Measurements from ENCODE around the gene FLOT1. TPM values are rescaled to one million over a fixed set of nuclear protein-coding genes. Genes with fewer than 3 reads are reported as not detected.

Gene FLOT1
- total RNA-seq, 1 donor from 2014 or later = 80.3 TPM

DNA sequence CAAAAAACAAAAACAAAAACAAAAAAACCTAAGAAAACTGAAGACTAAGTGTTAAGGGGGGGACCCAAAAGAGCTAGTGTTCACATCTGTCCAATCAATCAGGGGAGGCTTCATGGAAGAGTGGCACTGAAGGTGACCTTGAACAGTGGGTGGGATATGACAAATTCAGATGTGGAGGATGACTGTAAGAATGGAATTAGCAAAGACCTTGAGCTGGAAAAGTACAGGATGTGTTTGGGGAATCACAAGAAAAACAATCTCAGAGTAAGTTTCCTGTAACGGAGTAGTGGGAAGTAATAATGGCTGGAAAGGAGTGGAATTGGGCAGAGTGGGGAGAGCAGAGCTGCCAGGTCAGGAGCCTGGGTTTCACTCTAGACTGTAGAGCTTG lies 4.8 kb upstream of the FLOT1 start:
- Histone ChIP-seq H4K20me1 (ENCODE audit: low read depth) (no peaks in the 10 kb centered on the region), H3K9ac (no peak overlapping the region), H3K27ac (no peak overlapping the region), H3K4me3 (no peak overlapping the region), H3K9me3 (ENCODE audit: low read depth) (no peaks in the 10 kb centered on the region), H3F3A (ENCODE audit: low read depth) (peaks cover 16% of the 10 kb centered on the region), H3K4me1 (no peaks in the 10 kb centered on the region), H3K36me3 (no peaks in the 10 kb centered on the region), H2AFZ (replicated peaks) (no peak overlapping the region), H3K27me3 (peaks cover 14% of the 10 kb centered on the region), H3K4me2 (no peak overlapping the region), H3K79me2 (ENCODE audit: low read depth) (peaks cover under 1% of the 10 kb centered on the region)
- DNase-seq (ENCODE audit: low spot score) = no peak
- H3K36me3 Mint-ChIP-seq = no peaks in the 10 kb centered on the region
- H3K27me3 Mint-ChIP-seq (ENCODE audit: insufficient read depth, low read depth) = peaks cover 7% of the 10 kb centered on the region
- peak overlapping the region; percentile 13 for H3K27ac Mint-ChIP-seq
- H3K4me3 Mint-ChIP-seq = peak overlapping the region; percentile 17
- H3K9me3 Mint-ChIP-seq = no peaks in the 10 kb centered on the region
- peaks cover 33% of the 10 kb centered on the region for H3K4me1 Mint-ChIP-seq
- TF ChIP-seq EZH2phosphoT487 (IDR thresholded peaks at IDR 0.05) = no peak
- no peak for TF ChIP-seq EZH2 (IDR thresholded peaks at IDR 0.05)
- TF ChIP-seq, protein P1, sequence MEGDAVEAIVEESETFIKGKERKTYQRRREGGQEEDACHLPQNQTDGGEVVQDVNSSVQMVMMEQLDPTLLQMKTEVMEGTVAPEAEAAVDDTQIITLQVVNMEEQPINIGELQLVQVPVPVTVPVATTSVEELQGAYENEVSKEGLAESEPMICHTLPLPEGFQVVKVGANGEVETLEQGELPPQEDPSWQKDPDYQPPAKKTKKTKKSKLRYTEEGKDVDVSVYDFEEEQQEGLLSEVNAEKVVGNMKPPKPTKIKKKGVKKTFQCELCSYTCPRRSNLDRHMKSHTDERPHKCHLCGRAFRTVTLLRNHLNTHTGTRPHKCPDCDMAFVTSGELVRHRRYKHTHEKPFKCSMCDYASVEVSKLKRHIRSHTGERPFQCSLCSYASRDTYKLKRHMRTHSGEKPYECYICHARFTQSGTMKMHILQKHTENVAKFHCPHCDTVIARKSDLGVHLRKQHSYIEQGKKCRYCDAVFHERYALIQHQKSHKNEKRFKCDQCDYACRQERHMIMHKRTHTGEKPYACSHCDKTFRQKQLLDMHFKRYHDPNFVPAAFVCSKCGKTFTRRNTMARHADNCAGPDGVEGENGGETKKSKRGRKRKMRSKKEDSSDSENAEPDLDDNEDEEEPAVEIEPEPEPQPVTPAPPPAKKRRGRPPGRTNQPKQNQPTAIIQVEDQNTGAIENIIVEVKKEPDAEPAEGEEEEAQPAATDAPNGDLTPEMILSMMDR (IDR thresholded peaks at IDR 0.05) = no peak

DNA sequence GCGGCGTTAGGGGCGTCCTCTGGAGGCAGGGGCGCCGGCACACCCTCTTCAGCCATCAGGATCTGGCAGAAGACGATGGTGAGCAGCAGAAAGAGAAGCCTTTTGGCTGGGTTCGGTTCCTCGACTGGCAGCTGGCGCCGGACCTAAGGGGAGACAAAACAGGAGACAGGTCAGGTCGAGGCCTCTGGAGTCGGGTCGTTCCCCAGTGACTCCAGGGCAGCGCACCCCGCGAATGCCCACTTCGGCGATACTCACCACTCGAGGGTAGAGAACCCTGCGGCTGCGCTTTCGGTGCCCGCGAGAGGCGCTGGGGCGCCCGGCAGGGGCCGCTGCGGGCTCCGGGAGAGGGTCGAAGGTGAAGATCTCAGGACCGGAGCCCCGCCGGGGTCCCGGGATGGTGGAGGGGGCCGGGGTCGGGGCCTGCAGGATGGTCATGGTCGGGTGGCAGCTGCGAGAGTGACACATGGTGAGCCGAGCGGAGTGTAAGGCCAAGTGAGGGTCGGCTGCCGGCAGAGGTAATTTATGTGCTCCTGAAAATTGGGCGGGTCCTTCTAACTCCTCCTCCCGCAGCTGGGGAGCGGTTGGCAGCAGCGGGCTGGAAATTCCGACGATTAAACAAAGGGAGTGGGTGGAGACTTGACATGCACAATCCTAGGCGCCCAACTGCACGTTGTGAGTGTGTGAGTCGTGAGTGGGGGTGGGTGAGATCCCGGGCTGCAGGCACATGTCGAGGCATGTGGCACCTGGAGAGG lies 1.7 kb upstream of the FLOT1 start, which contains the start of gene IER3:
TSS of gene IER3 (minus strand) at position 494 of the 752 bp plus-strand sequence. CDS start at position 465, 29 bp downstream.
- no peak for TF ChIP-seq EZH2phosphoT487 (IDR thresholded peaks at IDR 0.05)
- TF ChIP-seq, protein P1 (IDR thresholded peaks at IDR 0.05) = peak; percentile 72
- H3F3A ChIP-seq (ENCODE audit: low read depth) = peaks cover 16% of the 10 kb centered on the region
- DNase-seq (ENCODE audit: low spot score) = peak; percentile 88

DNA sequence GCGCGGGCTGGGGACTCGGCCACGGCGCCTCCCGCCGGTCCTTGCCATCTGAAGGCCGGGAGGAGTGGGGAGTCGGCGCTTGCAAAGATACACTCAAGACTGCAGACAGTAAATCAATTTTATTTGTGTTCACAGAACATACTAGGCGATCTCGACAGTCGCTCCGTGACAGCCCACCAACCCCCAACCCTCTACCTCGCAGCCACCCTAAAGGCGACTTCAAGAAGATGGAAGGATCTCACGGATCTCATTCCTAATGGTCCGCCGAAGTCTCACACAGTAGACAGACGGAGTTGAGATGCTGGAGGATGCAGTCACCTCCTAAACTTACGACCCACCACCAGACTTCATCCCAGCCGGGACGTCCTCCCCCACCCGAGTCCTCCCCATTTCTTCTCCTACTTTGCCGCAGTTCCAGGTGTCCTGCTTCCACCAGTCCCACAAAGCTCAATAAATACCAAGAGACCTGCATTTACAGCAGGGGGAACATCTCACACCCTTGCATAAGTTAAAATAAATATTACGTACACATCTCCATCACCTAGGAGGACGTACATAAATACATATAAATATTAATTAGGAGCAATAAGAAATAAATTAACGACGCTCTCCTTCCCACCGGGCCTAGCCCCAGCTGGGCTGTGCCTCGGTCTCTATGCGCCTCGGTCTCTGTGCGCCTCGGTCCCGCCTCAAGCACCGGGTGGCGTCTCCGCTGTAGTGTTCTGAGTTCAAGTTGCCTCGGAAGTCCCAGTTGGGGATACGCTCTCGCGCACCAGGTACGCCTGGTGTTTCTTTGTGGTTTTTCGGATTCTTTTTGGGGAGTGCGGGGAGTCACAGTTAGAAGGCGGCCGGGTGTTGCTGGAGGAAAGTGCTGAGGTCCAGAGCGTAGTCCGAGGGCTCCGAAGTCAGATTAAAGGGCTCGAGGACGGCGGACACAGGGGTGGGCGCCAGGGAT lies 889 bp upstream of the FLOT1 start:
- Histone ChIP-seq H4K20me1 (ENCODE audit: low read depth) (peaks cover 10% of the 10 kb centered on the region), H3K4me1 (peaks cover 5% of the 10 kb centered on the region), H3F3A (ENCODE audit: low read depth) (peaks cover 16% of the 10 kb centered on the region), H3K79me2 (ENCODE audit: low read depth) (peaks cover 27% of the 10 kb centered on the region), H3K9me3 (ENCODE audit: low read depth) (no peaks in the 10 kb centered on the region), H3K27me3 (peaks cover 14% of the 10 kb centered on the region), H3K27ac (no peak overlapping the region), H3K9ac (no peak overlapping the region), H3K4me3 (peak overlapping the region; percentile 85), H2AFZ (replicated peaks) (peak overlapping the region; percentile 34), H3K36me3 (no peaks in the 10 kb centered on the region), H3K4me2 (peak overlapping the region; percentile 98)
- H3K27me3 Mint-ChIP-seq (ENCODE audit: insufficient read depth, low read depth) = peaks cover 8% of the 10 kb centered on the region
- H3K36me3 Mint-ChIP-seq = peaks cover 22% of the 10 kb centered on the region
- TF ChIP-seq EZH2phosphoT487 (IDR thresholded peaks at IDR 0.05) (peak; percentile 70), EZH2 (IDR thresholded peaks at IDR 0.05) (peak; percentile 75)
- TF ChIP-seq, protein P1 (IDR thresholded peaks at IDR 0.05) = no peak
- H3K4me1 Mint-ChIP-seq = peaks cover 52% of the 10 kb centered on the region
- H3K4me3 Mint-ChIP-seq = peak overlapping the region; percentile 91
- DNase-seq (ENCODE audit: low spot score) = no peak
- H3K27ac Mint-ChIP-seq = peak overlapping the region; percentile 59
- no peaks in the 10 kb centered on the region for H3K9me3 Mint-ChIP-seq

More for the DNA sequence above, 1.7 kb upstream of the FLOT1 start, which contains the start of gene IER3:
- Mint-ChIP-seq H3K4me1 (peaks cover 57% of the 10 kb centered on the region), H3K27ac (peak within 1 kb of the TSS; percentile 74), H3K9me3 (no peaks in the 10 kb centered on the region), H3K27me3 (ENCODE audit: insufficient read depth, low read depth) (peaks cover 8% of the 10 kb centered on the region), H3K36me3 (peaks cover 15% of the 10 kb centered on the region), H3K4me3 (peak within 1 kb of the TSS; percentile 91)
- Histone ChIP-seq H4K20me1 (ENCODE audit: low read depth) (peaks cover 10% of the 10 kb centered on the region), H3K4me3 (peak within 1 kb of the TSS; percentile 85), H3K27ac (no peak within 1 kb of the TSS), H2AFZ (replicated peaks) (peak within 1 kb of the TSS; percentile 34), H3K4me1 (peaks cover 5% of the 10 kb centered on the region), H3K9me3 (ENCODE audit: low read depth) (no peaks in the 10 kb centered on the region), H3K36me3 (no peaks in the 10 kb centered on the region), H3K9ac (no peak within 1 kb of the TSS), H3K4me2 (peak within 1 kb of the TSS; percentile 98), H3K27me3 (peaks cover 14% of the 10 kb centered on the region), H3K79me2 (ENCODE audit: low read depth) (peaks cover 27% of the 10 kb centered on the region)
